NB4 (cell line): ENCODE data around the gene BRSK1.

Source experiments
- TF ChIP-seq, protein P1 (sequence below): IDR thresholded peaks from one replicate; pipeline ENCODE4 v1.5.1; 2012; ENCODE audit warnings: low read depth, low read length
- TF ChIP-seq, protein P2 (sequence below): IDR thresholded peaks from 2 replicates; pipeline ENCODE4 v1.6.1; 2011; ENCODE audit warnings: low read depth, low read length

DNA sequence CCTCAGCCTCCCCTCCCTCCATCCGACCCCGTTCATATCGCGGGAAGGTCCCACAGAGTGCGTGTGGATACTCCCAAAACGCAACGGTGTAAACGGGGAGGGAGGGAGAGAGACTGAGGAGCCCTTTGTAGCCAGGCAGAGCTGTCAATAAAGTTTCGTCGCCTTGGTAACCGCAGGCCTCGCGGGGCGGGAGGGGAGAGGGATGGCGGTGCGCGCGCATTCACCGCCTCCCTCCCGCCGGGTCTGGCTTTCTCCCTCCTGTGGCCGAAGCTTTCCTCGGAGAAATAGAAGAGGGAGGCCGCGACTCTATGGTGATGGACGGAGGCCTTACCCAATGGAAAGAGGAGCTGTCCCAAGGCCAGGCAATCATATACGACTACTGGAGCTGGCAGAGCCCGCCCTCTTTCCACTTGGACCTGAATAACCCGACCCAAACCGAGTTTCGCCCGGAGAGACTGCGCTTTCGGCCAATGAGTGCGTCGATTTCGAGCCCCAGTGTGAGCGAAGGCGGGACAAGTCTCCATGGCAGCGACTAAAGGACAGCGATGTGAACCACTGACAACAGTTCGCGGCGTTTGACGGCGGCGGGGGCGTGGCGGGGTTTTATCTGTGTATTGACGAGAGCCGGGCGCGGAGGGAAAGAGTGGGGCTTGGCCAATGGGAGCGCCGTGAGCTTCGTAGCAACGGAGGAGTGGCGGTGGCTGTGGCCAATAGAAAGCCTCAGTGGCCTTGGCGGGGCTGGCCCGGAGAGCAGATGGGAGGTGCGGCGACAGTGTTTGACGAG is 55.5 kb downstream of the BRSK1 start, which contains the start of gene KMT5C:
- TF ChIP-seq, protein P1, sequence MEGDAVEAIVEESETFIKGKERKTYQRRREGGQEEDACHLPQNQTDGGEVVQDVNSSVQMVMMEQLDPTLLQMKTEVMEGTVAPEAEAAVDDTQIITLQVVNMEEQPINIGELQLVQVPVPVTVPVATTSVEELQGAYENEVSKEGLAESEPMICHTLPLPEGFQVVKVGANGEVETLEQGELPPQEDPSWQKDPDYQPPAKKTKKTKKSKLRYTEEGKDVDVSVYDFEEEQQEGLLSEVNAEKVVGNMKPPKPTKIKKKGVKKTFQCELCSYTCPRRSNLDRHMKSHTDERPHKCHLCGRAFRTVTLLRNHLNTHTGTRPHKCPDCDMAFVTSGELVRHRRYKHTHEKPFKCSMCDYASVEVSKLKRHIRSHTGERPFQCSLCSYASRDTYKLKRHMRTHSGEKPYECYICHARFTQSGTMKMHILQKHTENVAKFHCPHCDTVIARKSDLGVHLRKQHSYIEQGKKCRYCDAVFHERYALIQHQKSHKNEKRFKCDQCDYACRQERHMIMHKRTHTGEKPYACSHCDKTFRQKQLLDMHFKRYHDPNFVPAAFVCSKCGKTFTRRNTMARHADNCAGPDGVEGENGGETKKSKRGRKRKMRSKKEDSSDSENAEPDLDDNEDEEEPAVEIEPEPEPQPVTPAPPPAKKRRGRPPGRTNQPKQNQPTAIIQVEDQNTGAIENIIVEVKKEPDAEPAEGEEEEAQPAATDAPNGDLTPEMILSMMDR, result no peak
- TF ChIP-seq, protein P2, sequence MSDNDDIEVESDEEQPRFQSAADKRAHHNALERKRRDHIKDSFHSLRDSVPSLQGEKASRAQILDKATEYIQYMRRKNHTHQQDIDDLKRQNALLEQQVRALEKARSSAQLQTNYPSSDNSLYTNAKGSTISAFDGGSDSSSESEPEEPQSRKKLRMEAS, result peak; percentile 29; the same call in 1 of the 2 replicates
